ENCODE data around the gene JMJD8. TPM values are rescaled to one million over a fixed set of nuclear protein-coding genes. Genes with fewer than 3 reads are reported as not detected.

Gene JMJD8
- total and polyA plus RNA-seq, 10 of the 15 experiments (the other 5 are each of a cell fraction or from before 2014, with no cell fraction given) = 1.00 to 50.4 (median 30.7) TPM

DNA sequence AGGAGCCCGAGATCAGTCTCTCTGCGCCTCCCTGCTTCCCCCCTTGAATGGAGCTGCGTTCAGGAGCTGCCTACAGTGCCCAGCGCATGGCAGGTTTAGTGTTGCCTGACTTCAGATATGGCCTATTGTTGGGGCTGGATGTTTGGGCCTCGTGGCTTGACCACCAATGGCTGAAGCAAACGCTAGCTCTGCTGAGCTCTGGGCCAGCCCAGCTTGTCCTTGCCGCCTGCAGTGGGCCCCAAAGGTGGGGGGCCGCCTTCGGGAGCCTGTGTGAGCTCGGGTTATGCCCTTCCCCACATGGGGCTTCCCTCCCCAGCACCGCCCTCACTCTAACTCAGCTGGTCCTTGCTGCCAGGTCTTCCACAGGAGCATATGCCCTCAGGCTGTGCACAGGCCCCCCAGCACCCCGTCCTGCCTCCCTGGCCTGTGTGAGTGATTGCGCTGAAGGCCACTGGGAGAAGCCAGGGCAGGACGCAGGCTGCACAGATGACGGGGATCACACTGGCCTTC, 46.0 kb downstream of the JMJD8 start (continued):
- TF ChIP-seq, protein P1, sequence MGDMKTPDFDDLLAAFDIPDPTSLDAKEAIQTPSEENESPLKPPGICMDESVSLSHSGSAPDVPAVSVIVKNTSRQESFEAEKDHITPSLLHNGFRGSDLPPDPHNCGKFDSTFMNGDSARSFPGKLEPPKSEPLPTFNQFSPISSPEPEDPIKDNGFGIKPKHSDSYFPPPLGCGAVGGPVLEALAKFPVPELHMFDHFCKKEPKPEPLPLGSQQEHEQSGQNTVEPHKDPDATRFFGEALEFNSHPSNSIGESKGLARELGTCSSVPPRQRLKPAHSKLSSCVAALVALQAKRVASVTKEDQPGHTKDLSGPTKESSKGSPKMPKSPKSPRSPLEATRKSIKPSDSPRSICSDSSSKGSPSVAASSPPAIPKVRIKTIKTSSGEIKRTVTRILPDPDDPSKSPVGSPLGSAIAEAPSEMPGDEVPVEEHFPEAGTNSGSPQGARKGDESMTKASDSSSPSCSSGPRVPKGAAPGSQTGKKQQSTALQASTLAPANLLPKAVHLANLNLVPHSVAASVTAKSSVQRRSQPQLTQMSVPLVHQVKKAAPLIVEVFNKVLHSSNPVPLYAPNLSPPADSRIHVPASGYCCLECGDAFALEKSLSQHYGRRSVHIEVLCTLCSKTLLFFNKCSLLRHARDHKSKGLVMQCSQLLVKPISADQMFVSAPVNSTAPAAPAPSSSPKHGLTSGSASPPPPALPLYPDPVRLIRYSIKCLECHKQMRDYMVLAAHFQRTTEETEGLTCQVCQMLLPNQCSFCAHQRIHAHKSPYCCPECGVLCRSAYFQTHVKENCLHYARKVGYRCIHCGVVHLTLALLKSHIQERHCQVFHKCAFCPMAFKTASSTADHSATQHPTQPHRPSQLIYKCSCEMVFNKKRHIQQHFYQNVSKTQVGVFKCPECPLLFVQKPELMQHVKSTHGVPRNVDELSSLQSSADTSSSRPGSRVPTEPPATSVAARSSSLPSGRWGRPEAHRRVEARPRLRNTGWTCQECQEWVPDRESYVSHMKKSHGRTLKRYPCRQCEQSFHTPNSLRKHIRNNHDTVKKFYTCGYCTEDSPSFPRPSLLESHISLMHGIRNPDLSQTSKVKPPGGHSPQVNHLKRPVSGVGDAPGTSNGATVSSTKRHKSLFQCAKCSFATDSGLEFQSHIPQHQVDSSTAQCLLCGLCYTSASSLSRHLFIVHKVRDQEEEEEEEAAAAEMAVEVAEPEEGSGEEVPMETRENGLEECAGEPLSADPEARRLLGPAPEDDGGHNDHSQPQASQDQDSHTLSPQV (IDR thresholded peaks at IDR 0.05) = no peak

DNA sequence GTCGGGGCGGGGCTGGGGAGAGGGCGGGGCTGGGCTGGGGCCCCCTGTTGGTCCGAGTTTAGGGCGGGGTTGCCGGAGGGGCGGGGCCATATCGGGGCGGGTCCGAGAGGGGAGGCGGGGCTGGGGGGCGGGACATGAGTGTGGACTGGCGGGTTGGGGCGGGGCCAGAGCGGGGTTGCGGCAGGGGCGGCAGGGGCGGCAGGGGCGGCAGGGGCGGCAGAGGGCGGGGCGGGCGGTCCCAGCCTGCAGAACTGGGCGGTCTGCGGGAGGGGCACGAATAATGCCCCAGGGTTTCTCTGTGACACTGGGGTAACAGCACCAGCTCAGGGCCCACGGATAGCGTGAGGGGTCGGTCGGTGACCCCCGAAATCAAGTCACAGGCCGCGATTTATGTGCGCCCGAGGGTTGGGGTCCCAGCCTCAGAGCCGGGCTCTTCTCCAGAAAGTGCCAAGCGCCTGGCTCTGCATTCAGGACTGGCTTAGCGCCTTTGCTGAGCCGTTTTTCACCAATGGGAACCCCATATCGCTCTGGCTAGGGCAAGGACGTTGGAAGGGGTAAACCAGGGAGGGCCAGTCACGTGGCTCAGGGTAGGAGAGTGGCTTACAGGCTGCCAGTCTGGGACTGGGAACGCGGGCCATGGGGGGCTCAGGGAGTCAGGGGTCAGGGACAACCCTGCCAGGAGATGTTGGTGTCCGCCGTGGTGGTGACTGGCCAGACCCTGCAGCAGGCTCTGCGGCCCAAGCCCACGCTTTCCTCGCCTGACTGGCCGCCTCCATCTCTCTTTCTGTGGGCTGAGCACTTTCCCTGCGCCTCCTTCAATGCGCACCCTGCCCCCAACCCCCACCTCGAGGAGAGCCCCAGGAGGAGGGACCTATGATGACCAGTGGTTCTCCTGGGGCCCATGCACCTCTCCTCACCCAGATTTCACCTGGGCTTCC, 46.8 kb downstream of the JMJD8 start:
- DNase-seq (ENCODE audit: low read depth, low spot score) = no peak
- Histone ChIP-seq H3K4me2 (ENCODE audit: control insufficient read depth, insufficient read depth) (peak overlapping the region; percentile 96), H3K27ac (ENCODE audit: control insufficient read depth, insufficient read depth) (peak overlapping the region; percentile 82), H3K4me3 (peak overlapping the region; percentile 88; the same call in 1 of the 2 replicates), H2AFZ (ENCODE audit: control insufficient read depth, low read depth, low read length) (peak overlapping the region; percentile 98), H3K4me1 (ENCODE audit: control insufficient read depth, insufficient read depth, low read length) (peaks cover 13% of the 10 kb centered on the region), H4K20me1 (ENCODE audit: control insufficient read depth, insufficient read depth) (no peaks in the 10 kb centered on the region), H3K27me3 (replicated peaks in 1 of 2; ENCODE audit: control insufficient read depth in 2 of 2, insufficient read depth in 2 of 2, low read length in 1 of 2) (no peaks in the 10 kb centered on the region), H3K79me2 (ENCODE audit: control insufficient read depth, insufficient read depth, low read length) (peaks cover 28% of the 10 kb centered on the region), H3K9ac (ENCODE audit: control insufficient read depth, insufficient read depth, low read length) (peak overlapping the region; percentile 85; the same call in 1 of the 2 replicates), H3K36me3 (ENCODE audit: control insufficient read depth in 2 of 2, insufficient read depth in 2 of 2, low read length in 1 of 2) (peaks cover 0 to 4% of the 10 kb centered on the region in 2 experiments; a peak in 3 of 4 replicates), H3K9me3 (replicated peaks; ENCODE audit: control insufficient read depth, insufficient read depth, low read length) (no peaks in the 10 kb centered on the region)
- ChIA-PET CTCF (interaction anchor here (1.1 to 1.5 kb wide), 5 partner anchors 11 to 60 kb away, joined by 4 to 11 read pairs (median 4); partner anchors contain the start of genes RHOT2 and WDR90), RAD21 (ENCODE audit: unreplicated experiment) (interaction anchor here (1.1 to 2.0 kb wide), 2 partner anchors 12 to 111 kb away, joined by 3 to 13 read pairs; partner anchors contain the start of gene WDR90), SMC1A (ENCODE audit: uncharacterized antibody, unreplicated experiment) (interaction anchor here (1.6 kb wide), 1 partner anchor 11 kb away, joined by 5 read pairs; no protein-coding TSS in a partner anchor), POLR2A (interaction anchor here (0.6 to 1.9 kb wide), 10 partner anchors 9 to 455 kb away, joined by 3 to 5 read pairs (median 4); partner anchors contain the start of genes RHOT2 and WDR90)
- BruUV-seq (replicated peaks) = no TSS peak
- ATAC-seq = peak; percentile 65
- in situ Hi-C loops (cut with MboI) (no loop called here), intact Hi-C loops (cut with micrococcal nuclease; ENCODE audit: unreplicated experiment) (loop anchor here (5.0 kb wide), 2 partner anchors 45 to 110 kb away; partner anchors contain the start of genes CAPN15, JMJD8 and STUB1)
- peak; percentile 13 for FAIRE-seq
- 32% methylated on average over 28 of the region's 53 CpGs for WGBS (ENCODE audit: insufficient coverage, insufficient replicate concordance, low lambda C conversion rate, missing lambda C conversion rate)
- TF ChIP-seq SREBF1 (IDR thresholded peaks at IDR 0.05; ENCODE audit: low read length) = no peak
- no peak for TF ChIP-seq ASH2L (IDR thresholded peaks at IDR 0.05; ENCODE audit: borderline replicate concordance, low read depth)
- TF ChIP-seq, protein P2, sequence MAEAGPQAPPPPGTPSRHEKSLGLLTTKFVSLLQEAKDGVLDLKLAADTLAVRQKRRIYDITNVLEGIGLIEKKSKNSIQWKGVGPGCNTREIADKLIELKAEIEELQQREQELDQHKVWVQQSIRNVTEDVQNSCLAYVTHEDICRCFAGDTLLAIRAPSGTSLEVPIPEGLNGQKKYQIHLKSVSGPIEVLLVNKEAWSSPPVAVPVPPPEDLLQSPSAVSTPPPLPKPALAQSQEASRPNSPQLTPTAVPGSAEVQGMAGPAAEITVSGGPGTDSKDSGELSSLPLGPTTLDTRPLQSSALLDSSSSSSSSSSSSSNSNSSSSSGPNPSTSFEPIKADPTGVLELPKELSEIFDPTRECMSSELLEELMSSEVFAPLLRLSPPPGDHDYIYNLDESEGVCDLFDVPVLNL (IDR thresholded peaks at IDR 0.05; ENCODE audit: low read depth, low read length) = no peak
- TF ChIP-seq, protein P3, sequence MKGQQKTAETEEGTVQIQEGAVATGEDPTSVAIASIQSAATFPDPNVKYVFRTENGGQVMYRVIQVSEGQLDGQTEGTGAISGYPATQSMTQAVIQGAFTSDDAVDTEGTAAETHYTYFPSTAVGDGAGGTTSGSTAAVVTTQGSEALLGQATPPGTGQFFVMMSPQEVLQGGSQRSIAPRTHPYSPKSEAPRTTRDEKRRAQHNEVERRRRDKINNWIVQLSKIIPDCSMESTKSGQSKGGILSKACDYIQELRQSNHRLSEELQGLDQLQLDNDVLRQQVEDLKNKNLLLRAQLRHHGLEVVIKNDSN (IDR thresholded peaks at IDR 0.05; ENCODE audit: borderline replicate concordance, extremely low read length, insufficient read depth, low read depth, low read length) = peak; percentile 57
- no peak for TF ChIP-seq RAD51 (IDR thresholded peaks at IDR 0.05)
- TF ChIP-seq, protein P4, sequence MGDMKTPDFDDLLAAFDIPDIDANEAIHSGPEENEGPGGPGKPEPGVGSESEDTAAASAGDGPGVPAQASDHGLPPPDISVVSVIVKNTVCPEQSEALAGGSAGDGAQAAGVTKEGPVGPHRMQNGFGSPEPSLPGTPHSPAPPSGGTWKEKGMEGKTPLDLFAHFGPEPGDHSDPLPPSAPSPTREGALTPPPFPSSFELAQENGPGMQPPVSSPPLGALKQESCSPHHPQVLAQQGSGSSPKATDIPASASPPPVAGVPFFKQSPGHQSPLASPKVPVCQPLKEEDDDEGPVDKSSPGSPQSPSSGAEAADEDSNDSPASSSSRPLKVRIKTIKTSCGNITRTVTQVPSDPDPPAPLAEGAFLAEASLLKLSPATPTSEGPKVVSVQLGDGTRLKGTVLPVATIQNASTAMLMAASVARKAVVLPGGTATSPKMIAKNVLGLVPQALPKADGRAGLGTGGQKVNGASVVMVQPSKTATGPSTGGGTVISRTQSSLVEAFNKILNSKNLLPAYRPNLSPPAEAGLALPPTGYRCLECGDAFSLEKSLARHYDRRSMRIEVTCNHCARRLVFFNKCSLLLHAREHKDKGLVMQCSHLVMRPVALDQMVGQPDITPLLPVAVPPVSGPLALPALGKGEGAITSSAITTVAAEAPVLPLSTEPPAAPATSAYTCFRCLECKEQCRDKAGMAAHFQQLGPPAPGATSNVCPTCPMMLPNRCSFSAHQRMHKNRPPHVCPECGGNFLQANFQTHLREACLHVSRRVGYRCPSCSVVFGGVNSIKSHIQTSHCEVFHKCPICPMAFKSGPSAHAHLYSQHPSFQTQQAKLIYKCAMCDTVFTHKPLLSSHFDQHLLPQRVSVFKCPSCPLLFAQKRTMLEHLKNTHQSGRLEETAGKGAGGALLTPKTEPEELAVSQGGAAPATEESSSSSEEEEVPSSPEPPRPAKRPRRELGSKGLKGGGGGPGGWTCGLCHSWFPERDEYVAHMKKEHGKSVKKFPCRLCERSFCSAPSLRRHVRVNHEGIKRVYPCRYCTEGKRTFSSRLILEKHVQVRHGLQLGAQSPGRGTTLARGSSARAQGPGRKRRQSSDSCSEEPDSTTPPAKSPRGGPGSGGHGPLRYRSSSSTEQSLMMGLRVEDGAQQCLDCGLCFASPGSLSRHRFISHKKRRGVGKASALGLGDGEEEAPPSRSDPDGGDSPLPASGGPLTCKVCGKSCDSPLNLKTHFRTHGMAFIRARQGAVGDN (IDR thresholded peaks at IDR 0.05) = no peak
- TF ChIP-seq HDAC2 (IDR thresholded peaks at IDR 0.05) = no peak
